ENCODE measurements around the gene STMP1.

- TF ChIP-seq CTCF (IDR thresholded peaks at IDR 0.05) (no peak), POLR2A (IDR thresholded peaks at IDR 0.05) (no peak)
Measured at GRCh38 chr7:135713836-135714470, 51.6 kb downstream of the STMP1 start.
